ENCODE data around the gene CCT2. TPM values are rescaled to one million over a fixed set of nuclear protein-coding genes. Genes with fewer than 3 reads are reported as not detected.

The CCT2 gene
- polyA plus RNA-seq, 1 donor from 2014 or later: 458 TPM

- TF ChIP-seq TAF1 (IDR thresholded peaks at IDR 0.05; ENCODE audit: low read depth) (no peak), MXI1 (conservative IDR thresholded peaks at IDR 0.05; ENCODE audit: poor library complexity, severe bottlenecking) (no peak), REST (IDR thresholded peaks at IDR 0.05; ENCODE audit: borderline replicate concordance) (no peak), SMC3 (conservative IDR thresholded peaks at IDR 0.05; ENCODE audit: poor library complexity) (no peak)
- TF ChIP-seq, protein P1, sequence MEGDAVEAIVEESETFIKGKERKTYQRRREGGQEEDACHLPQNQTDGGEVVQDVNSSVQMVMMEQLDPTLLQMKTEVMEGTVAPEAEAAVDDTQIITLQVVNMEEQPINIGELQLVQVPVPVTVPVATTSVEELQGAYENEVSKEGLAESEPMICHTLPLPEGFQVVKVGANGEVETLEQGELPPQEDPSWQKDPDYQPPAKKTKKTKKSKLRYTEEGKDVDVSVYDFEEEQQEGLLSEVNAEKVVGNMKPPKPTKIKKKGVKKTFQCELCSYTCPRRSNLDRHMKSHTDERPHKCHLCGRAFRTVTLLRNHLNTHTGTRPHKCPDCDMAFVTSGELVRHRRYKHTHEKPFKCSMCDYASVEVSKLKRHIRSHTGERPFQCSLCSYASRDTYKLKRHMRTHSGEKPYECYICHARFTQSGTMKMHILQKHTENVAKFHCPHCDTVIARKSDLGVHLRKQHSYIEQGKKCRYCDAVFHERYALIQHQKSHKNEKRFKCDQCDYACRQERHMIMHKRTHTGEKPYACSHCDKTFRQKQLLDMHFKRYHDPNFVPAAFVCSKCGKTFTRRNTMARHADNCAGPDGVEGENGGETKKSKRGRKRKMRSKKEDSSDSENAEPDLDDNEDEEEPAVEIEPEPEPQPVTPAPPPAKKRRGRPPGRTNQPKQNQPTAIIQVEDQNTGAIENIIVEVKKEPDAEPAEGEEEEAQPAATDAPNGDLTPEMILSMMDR (IDR thresholded peaks at IDR 0.05; ENCODE audit: poor library complexity, severe bottlenecking): no peak
- H2AFZ ChIP-seq (ENCODE audit: low read depth, low read length): no peak overlapping the region
- no peaks in the 10 kb centered on the region for H3K9me3 ChIP-seq (ENCODE audit: low read length)
- H3K36me3 ChIP-seq (ENCODE audit: insufficient read depth, low read length): no peaks in the 10 kb centered on the region
- no peaks in the 10 kb centered on the region for H3K27me3 ChIP-seq (ENCODE audit: insufficient read depth, low read depth, low read length)
- no peaks in the 10 kb centered on the region for H3K79me2 ChIP-seq (replicated peaks; ENCODE audit: insufficient read depth, low read length)
- no peaks in the 10 kb centered on the region for H3F3A ChIP-seq (ENCODE audit: insufficient read depth, low read length, poor library complexity, severe bottlenecking)
- H3K9me2 ChIP-seq (ENCODE audit: insufficient read depth, low read length): no peaks in the 10 kb centered on the region
- H3K4me2 ChIP-seq (ENCODE audit: low read length): no peak overlapping the region
- no peaks in the 10 kb centered on the region for H4K20me1 ChIP-seq (ENCODE audit: insufficient read depth)
- no peak overlapping the region for H3K27ac ChIP-seq (ENCODE audit: low read length)
- H3K9ac ChIP-seq (ENCODE audit: low read length): no peak overlapping the region
- H3K4me3 ChIP-seq (ENCODE audit: low read length): no peak overlapping the region
Observed at GRCh38 chr12:69550569-69551350, 34.5 kb upstream of the CCT2 start.

DNA sequence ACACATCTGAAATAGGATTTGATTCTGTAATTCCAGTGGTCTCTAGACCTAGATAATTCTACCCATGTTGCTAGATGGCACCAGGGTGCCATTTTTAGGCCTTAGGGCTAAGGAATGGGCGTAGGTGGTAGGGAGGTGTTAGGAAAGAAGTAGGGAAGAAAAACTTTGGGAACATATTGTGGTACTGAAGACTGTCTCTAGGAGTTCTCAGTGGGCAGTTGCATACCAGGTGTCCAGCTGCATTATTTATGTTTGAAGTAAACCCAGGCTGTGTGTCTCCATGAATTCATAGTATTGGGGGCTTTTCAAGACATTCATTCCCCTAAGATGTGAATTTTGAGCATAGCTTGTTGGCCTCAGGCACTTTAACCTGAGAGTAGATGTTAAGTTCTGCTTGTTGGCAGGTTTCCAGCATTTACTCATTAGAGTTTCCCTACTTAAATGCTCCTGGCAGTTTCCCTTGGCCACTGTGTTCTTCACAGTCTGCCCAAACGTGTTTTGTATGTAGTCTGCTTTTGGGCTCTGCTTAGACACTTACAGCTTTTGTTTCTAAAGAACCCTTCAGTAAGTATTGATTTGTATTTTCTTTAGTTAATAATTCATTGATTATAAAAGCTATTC, 31.5 kb upstream of the CCT2 start:
- Histone ChIP-seq H3F3A (ENCODE audit: insufficient read depth, low read length, poor library complexity, severe bottlenecking) (no peaks in the 10 kb centered on the region), H3K4me3 (ENCODE audit: low read length) (no peak overlapping the region), H3K4me2 (ENCODE audit: low read length) (no peak overlapping the region), H2AFZ (ENCODE audit: low read depth, low read length) (no peak overlapping the region), H3K9me3 (ENCODE audit: low read length) (no peaks in the 10 kb centered on the region), H3K79me2 (replicated peaks; ENCODE audit: insufficient read depth, low read length) (no peaks in the 10 kb centered on the region), H4K20me1 (ENCODE audit: insufficient read depth) (no peaks in the 10 kb centered on the region), H3K9me2 (ENCODE audit: insufficient read depth, low read length) (no peaks in the 10 kb centered on the region), H3K27ac (ENCODE audit: low read length) (no peak overlapping the region), H3K27me3 (ENCODE audit: insufficient read depth, low read depth, low read length) (no peaks in the 10 kb centered on the region), H3K9ac (ENCODE audit: low read length) (no peak overlapping the region), H3K36me3 (ENCODE audit: insufficient read depth, low read length) (no peaks in the 10 kb centered on the region)
- TF ChIP-seq POLR2AphosphoS5 (IDR thresholded peaks at IDR 0.05): no peak
- no peak for TF ChIP-seq TAF1 (IDR thresholded peaks at IDR 0.05; ENCODE audit: low read depth)
- TF ChIP-seq EZH2 (IDR thresholded peaks at IDR 0.05; ENCODE audit: borderline replicate concordance, insufficient read depth, low read length, poor library complexity, severe bottlenecking): no peak
- TF ChIP-seq EP300 (conservative IDR thresholded peaks at IDR 0.05; ENCODE audit: poor library complexity, severe bottlenecking): no peak
- no peak for TF ChIP-seq SMC3 (conservative IDR thresholded peaks at IDR 0.05; ENCODE audit: poor library complexity)
- TF ChIP-seq MXI1 (conservative IDR thresholded peaks at IDR 0.05; ENCODE audit: poor library complexity, severe bottlenecking): no peak
- TF ChIP-seq, protein P1 (IDR thresholded peaks at IDR 0.05; ENCODE audit: poor library complexity, severe bottlenecking): no peak
- no peak for TF ChIP-seq RAD21 (conservative IDR thresholded peaks at IDR 0.05)
- TF ChIP-seq REST (IDR thresholded peaks at IDR 0.05; ENCODE audit: borderline replicate concordance): no peak

Measured in neural cell (in vitro differentiated cells).